Suprapubic skin (tissue), 4 donors: ENCODE results near the gene WDR7.

Source experiments
- POLR2A ChIP-seq, 2 donors: fragments of 450-650 bp; IDR thresholded peaks; one replicate each; pipeline ENCODE4 v1.6.1; 2017; ENCODE audit warnings: antibody characterized with exemption in 2 of 2, mild to moderate bottlenecking in 2 of 2, moderate library complexity in 2 of 2
- POLR2AphosphoS5 ChIP-seq, 3 donors: sonication (generic); formaldehyde crosslinking; IDR thresholded peaks; one replicate each; pipeline ENCODE4 v1.6.1; 2017; ENCODE audit warnings: antibody characterized with exemption in 3 of 3
- TF ChIP-seq, protein P1 (sequence below), 2 donors: fragments of 200-600 bp in 1 of 2; fragments of 450-650 bp in 1 of 2; sonication (generic) in 1 of 2; IDR thresholded peaks; one replicate each; pipeline ENCODE4 v1.5.1; 2016 to 2019; ENCODE audit warnings: antibody characterized with exemption in 2 of 2, mild to moderate bottlenecking in 1 of 2, moderate library complexity in 1 of 2

DNA sequence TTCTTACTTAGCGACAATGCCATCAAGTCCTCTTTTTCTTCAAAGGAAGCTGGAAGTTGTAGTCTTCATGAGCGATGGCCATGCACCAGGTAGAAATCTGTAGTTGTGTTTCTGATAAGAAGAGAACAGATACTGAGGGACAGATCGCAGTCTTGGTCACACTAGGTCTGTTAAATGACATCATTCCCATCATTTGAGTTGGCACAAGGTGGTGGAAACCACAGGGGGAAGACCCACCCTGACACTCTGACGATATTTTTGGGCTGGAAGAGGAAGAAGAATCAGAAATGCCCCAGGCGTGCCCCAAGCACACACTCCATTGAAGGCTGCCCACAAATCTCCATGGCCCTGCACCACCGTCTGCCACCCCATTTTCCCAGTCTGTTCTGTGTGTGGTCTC lies 406.7 kb downstream of the WDR7 start:
- TF ChIP-seq, protein P1, sequence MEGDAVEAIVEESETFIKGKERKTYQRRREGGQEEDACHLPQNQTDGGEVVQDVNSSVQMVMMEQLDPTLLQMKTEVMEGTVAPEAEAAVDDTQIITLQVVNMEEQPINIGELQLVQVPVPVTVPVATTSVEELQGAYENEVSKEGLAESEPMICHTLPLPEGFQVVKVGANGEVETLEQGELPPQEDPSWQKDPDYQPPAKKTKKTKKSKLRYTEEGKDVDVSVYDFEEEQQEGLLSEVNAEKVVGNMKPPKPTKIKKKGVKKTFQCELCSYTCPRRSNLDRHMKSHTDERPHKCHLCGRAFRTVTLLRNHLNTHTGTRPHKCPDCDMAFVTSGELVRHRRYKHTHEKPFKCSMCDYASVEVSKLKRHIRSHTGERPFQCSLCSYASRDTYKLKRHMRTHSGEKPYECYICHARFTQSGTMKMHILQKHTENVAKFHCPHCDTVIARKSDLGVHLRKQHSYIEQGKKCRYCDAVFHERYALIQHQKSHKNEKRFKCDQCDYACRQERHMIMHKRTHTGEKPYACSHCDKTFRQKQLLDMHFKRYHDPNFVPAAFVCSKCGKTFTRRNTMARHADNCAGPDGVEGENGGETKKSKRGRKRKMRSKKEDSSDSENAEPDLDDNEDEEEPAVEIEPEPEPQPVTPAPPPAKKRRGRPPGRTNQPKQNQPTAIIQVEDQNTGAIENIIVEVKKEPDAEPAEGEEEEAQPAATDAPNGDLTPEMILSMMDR (IDR thresholded peaks at IDR 0.05), result no peak
- TF ChIP-seq POLR2A (IDR thresholded peaks at IDR 0.05), result no peak
- TF ChIP-seq POLR2AphosphoS5 (IDR thresholded peaks at IDR 0.05), result no peak
